GM19438 (cell line): ENCODE results near the gene VANGL1.
A peak's percentile ranks its signal among the peaks of the same experiment; 100 is the strongest.

ENCODE experiments used
- ATAC-seq: cut with Tn5 transposase; IDR thresholded peaks from one replicate; pipeline ENCODE4 v1.9.1; 2021; ENCODE audit warnings: low read depth; ENCODE audit not compliant: unreplicated experiment

VANGL1 gene

DNA sequence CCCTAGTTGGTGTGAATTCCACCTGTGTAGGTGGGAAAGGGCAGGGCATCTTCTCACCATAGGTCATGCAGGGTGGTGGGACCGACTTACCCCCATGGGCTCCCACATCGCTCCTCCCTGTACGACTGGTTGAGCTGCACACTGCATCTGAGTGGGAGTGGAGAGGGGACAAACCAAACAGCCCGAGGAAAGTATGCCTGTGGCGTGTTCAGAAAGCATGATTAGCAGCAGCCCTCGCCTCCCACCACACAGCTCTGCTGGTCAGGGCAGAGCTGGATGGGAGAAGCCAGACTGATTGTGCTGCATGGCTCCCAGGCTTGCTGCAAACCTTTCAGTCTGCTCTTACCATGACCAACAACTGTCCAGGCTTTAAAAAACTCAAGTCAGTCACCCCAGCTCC lies 24.4 kb downstream of the VANGL1 start:
- no peak for ATAC-seq

GRCh38 chr1:115666702-115667101 lies 24.9 kb downstream of the VANGL1 start:
- no peak for ATAC-seq

DNA sequence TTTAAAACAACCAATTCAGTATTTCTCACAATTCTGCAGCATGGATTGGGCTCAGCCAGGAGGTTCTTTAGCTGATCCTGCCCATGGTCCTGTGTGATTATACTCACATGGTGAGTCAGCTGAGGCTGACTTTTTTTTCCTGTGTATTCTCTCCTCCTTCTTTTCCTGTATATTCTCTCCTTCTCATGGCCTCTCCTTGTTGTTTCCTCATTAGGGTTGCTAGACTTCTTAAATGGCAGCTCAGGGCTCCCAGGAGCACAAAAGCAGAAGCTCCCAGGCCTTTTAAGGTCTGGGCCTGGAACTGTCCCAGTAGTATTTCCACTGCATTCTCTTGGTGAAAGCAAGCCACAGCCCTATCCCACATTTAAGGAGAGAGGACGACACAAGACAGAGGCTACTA lies 26.8 kb downstream of the VANGL1 start:
- ATAC-seq, result no peak

DNA sequence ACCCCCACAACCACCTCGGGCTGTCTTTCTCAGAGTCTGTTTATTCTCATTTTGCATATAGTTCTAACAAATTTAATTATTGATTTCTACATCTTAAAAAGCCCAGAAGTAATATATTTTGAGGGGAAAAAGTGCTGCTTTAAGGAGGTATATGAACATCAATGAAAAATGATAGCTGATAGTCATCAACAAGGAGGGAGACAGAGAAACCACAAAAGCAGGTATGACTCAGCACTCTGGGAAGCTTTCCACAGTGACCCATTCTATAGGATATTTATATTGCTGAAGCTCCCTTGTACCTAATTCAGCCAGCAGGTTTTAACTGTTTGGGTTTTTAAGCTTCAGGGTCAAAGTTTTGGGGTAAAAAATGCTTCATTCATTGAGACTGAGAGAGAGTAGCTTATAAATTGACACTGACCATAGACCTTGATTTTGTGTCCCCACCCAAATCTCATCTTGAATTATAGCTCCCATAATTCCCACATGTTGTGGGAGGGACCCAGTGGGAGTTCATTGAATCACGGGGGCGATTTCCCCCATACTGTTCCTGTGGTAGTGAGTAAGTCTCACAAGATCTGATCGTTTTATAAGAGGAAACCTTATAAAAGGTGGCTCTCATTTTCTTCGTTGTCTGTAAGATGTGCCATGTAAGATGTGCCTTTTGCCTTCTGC lies 27.4 kb downstream of the VANGL1 start:
- ATAC-seq, result no peak

DNA sequence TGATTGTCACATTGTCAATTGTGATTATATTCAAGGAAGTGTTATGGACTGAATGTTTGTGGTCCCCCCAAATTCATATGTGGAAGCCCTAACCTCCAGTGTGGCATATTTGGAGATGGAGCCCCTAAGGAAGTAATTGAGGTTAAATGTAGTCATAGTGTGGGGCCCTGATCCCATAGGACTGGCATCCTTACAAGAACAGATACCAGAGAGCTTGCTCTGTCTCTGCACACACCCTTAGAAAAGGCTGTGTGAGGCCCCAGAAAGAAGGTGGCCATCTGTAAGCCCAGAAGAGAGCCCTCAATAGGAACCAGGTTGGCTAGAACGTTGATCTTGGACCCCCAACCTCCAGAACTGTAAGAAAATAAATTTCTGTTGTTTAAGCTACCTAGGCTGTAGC lies 28.1 kb downstream of the VANGL1 start:
- ATAC-seq, result no peak

- no peak for ATAC-seq
Observed at GRCh38 chr1:115670476-115671175, 28.9 kb downstream of the VANGL1 start.

- ATAC-seq, result no peak
Observed at GRCh38 chr1:115671176-115671934, 29.6 kb downstream of the VANGL1 start.

GRCh38 chr1:115672224-115673009 lies 30.6 kb downstream of the VANGL1 start:
- ATAC-seq, result no peak

DNA sequence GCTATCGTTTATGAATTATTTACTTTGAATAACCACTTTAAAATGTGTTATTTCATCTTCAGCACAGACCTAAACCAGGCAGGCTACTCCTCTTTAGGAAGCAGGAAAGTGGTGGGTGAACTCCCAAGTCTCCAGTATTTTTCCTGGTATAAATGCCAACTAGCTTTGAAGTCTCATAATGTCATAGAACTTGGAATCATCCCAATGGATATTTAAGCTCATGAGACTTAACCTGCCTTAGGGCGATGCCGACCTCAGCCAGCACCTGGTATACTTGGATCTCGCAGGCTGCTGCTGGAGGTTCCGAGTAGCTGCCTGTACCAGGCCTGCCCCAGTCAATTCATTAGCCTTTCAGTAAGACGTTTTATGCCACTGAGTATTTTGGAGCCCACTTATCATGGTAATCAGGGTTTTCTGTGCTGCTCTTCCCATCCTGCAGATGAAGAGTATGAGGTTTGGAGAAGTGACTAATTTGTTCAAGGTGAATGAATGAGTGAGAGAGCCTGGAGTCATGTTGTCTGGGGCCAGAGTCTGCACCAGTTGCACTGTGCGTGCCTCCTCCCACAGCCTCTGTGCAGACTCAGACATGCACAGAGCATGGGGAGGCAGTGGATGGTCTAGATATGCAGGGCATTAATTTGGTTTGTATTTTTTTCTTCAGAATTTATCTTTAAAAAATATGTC lies 34.9 kb downstream of the VANGL1 start:
- peak; percentile 18 for ATAC-seq

GRCh38 chr1:115677182-115677555 lies 35.4 kb downstream of the VANGL1 start:
- ATAC-seq, result peak; percentile 52

- ATAC-seq, result no peak
Observed at GRCh38 chr1:115677565-115677964, 35.8 kb downstream of the VANGL1 start.

- no peak for ATAC-seq
Observed at GRCh38 chr1:115678141-115678540, 36.4 kb downstream of the VANGL1 start.

GRCh38 chr1:115679141-115679611 lies 37.4 kb downstream of the VANGL1 start:
- no peak for ATAC-seq

DNA sequence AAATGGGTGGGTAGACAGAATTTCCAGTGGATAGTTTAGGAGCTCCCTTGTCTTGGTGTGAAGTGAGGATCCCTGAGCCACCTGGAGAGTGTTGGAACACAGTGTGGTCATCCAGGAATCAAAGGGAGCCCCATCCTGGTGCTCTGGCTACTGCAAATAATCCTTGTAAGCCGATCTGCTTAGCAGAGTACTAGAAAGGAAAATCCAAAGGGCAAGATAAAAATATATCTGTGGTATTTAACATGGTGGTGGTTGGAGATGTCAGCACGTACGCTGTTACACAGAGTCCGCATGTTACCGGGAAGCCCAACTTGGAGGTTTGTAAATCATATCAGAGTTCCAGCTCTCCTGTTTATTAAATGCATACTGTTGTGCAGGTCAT lies 39.0 kb downstream of the VANGL1 start:
- no peak for ATAC-seq

DNA sequence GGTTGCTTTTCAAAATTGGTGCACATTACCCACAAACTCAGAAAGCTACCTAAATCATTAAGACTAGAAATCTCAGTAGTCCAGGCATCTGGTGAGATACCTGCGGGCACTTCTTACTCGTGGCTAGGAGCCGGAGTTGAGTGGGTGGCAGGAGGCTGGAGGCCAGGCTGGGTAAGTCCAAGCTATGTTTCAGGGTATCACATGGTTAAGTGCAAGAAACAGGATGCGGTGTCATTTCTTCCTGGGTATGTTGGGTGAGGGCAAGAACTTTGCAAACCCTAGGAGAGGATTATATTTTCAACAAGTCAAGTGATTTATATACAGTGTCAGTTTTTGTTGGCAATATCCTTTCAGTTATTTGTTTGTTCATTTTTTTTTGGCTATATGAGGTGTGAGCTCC lies 41.0 kb downstream of the VANGL1 start:
- ATAC-seq, result no peak

GRCh38 chr1:115685029-115685705 lies 43.4 kb downstream of the VANGL1 start:
- no peak for ATAC-seq

- no peak for ATAC-seq
Observed at GRCh38 chr1:115687744-115688143, 46.0 kb downstream of the VANGL1 start.

DNA sequence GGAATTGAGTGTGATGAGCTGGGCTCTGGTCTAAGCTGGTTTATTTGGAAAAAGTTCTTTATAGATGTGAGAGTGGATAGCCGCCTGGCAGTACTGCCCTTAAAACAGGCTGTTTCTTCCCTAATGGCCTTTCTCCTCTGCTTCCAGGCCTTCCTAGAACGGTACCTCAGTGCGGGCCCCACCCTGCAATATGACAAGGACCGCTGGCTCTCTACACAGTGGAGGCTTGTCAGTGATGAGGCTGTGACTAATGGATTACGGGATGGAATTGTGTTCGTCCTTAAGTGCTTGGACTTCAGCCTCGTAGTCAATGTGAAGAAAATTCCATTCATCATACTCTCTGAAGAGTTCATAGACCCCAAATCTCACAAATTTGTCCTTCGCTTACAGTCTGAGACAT lies 49.2 kb downstream of the VANGL1 start:
- ATAC-seq, result no peak

GRCh38 chr1:115692224-115692623 lies 50.5 kb downstream of the VANGL1 start:
- no peak for ATAC-seq

GRCh38 chr1:115694805-115695204 lies 53.0 kb downstream of the VANGL1 start:
- ATAC-seq, result no peak
